K562 treated with DMSO at 1 percent for 4 hours (cell line): ENCODE results near the gene ALG11. TPM values are rescaled to one million over a fixed set of nuclear protein-coding genes. Genes with fewer than 3 reads are reported as not detected.

Source experiments
- total RNA-seq: library from RNA; unstranded; fragments of 300-600 nt; gene quantifications from 2 replicates; pipeline ENCODE4 v1.2.3, GENCODE V29; 2022; ENCODE audit not compliant: insufficient read depth

Gene ALG11, protein sequence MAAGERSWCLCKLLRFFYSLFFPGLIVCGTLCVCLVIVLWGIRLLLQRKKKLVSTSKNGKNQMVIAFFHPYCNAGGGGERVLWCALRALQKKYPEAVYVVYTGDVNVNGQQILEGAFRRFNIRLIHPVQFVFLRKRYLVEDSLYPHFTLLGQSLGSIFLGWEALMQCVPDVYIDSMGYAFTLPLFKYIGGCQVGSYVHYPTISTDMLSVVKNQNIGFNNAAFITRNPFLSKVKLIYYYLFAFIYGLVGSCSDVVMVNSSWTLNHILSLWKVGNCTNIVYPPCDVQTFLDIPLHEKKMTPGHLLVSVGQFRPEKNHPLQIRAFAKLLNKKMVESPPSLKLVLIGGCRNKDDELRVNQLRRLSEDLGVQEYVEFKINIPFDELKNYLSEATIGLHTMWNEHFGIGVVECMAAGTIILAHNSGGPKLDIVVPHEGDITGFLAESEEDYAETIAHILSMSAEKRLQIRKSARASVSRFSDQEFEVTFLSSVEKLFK
- total RNA-seq = 4.4 and 7.4 TPM in 2 replicates

DNA sequence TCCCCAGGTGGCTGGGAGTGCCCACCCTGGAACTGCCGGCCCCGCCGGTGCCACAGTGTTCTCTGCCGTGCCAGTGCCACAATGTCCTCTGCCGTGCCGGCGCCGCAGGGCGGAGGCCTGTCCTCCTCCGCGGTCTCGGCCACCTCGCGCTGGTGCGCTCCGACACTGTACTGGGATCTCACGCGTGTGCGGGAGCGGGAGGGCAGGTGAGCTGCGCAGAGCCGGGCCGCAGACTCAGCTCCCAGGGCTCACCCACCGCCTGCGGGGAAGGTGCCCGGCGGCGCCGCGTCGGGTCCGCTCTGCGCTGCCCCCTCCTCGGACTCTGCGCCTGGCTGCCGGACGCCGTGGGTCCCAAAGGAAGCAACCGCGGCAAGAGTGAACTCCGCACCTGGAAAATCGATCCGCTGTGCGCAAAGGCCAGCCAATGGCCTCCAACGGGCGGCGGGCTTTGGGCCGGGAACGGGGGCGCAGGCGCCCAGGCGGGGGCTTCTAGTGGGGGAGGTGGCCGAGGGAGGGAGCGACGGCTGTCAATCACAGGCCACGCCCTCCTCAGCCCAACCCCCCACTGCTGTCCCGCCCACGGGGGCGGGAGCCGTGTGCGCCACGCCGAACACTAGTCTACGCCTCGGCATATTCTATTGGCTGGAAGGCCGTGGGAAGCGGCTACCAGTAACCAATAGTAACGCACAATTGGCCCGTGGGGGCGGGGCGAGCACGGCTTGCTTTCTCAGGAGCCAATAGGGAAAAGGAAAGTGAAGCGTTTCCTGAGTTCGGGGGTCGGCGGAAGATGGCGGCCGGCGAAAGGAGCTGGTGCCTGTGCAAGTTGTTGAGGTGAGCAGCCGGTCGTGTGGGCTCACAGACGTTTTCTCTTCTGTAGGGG is at the start of gene ALG11:
Gene ALG11 (plus strand): TSS at position 767 of the 880 bp plus-strand sequence. CDS start 21 bp downstream, at position 788.

DNA sequence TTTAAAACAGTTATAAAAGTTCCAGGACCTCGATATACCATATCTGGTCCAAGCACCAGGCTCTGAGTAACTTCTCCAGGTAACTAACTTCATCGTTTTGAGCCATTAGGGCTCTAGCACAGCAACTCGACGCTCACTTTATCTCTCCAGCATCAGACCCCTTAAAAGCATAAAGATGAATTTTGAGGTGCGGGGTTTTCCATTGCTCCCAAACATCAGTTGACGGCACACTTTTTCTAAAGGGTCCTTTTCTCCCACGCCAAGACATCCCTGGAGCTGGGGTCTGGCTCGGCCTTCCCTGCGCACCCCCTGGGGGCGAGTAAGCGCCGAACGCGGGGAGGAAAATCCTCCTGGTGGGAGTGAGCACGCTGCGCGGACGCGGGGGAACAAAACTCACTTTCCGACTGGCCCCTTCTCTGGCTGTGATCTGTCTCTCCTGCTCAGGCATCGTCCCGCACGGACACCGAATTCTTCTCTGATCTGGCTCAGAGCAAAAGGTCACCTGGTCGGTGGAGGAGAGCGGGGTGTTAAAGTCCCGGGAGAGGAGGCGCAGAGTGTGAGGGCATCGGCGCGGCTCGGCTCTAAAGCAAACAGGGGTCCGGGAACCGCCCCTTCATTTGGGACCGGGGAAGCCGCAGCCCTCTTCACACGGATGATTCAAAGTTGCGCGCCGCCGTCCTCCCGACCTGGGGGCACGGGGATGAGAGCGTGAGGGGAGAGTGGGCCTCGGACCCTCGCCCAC is 1.1 kb upstream of the ALG11 start, which contains the start of gene ATP7B:
Gene ATP7B (minus strand): TSS at position 561 of the 742 bp plus-strand sequence. CDS start 113 bp downstream, at position 448.

GRCh38 chr13:52024481-52024880 is 12.3 kb downstream of the ALG11 start, which contains the start of gene UTP14C:
UTP14C (plus strand) TSS chr13:52024691; CDS start chr13:52028805, 4,114 bp downstream.

Other genes starting within 250 kb of the ALG11 start
- gene DHRS12, start 208.2 kb upstream of the ALG11 start, total RNA-seq = 1.4 and 2.1 TPM in 2 replicates
- gene TMEM272, start 167.2 kb upstream of the ALG11 start, total RNA-seq = not detected in 2 replicates
- not detected in 2 replicates for gene CCDC70, start 150.4 kb upstream of the ALG11 start, total RNA-seq
- gene ATP7B, start 948 bp upstream of the ALG11 start, total RNA-seq = 7.8 and 8.9 TPM in 2 replicates
- 5.6 and 5.9 TPM in 2 replicates for gene UTP14C, start 12.3 kb downstream of the ALG11 start, total RNA-seq
- gene NEK5, start 116.7 kb downstream of the ALG11 start, total RNA-seq = 0.56 TPM in 1 of 2 replicates, not detected in the other
- 6.0 and 7.2 TPM in 2 replicates for gene NEK3, start 147.2 kb downstream of the ALG11 start, total RNA-seq